HG02588 (cell line): ENCODE results near the gene TSN.
"Not testable (repeated sequence)": the region's sequence is repeated elsewhere in the genome, so short reads cannot be mapped to it uniquely, and the experiment has no call there.

Experiments used
- ATAC-seq: cut with Tn5 transposase; IDR thresholded peaks from one replicate; pipeline ENCODE4 v1.9.1; 2021; ENCODE audit warnings: mild to moderate bottlenecking, moderate library complexity; ENCODE audit not compliant: unreplicated experiment

Gene TSN

GRCh38 chr2:121755237-121756111, at the start of gene TSN:
Gene TSN, plus strand, starts transcription at chr2:121755651. Its CDS starts 129 bp downstream, at chr2:121755780.
- peak; percentile 100 for ATAC-seq

GRCh38 chr2:121705958-121706357, 49.5 kb upstream of the TSN start:
- ATAC-seq = no peak

GRCh38 chr2:121707344-121707919, 48.0 kb upstream of the TSN start:
- no peak for ATAC-seq

GRCh38 chr2:121707920-121708361, 47.5 kb upstream of the TSN start:
- ATAC-seq = no peak

- ATAC-seq = no peak
These were observed 45.5 kb upstream of the TSN start for GRCh38 chr2:121709776-121710469.

- no peak for ATAC-seq
These were observed 44.8 kb upstream of the TSN start for GRCh38 chr2:121710470-121711170.

GRCh38 chr2:121711481-121711880, 44.0 kb upstream of the TSN start:
- not testable (repeated sequence) for ATAC-seq

GRCh38 chr2:121716126-121716525, 39.3 kb upstream of the TSN start:
- no peak for ATAC-seq

GRCh38 chr2:121717529-121717928, 37.9 kb upstream of the TSN start:
- no peak for ATAC-seq

- ATAC-seq = no peak
These were observed 33.5 kb upstream of the TSN start for GRCh38 chr2:121721926-121722325.

GRCh38 chr2:121722479-121722878, 33.0 kb upstream of the TSN start:
- ATAC-seq = no peak

GRCh38 chr2:121723316-121723715, 32.1 kb upstream of the TSN start:
- no peak for ATAC-seq

GRCh38 chr2:121727332-121727731, 28.1 kb upstream of the TSN start:
- no peak for ATAC-seq

- ATAC-seq = no peak
These were observed 27.5 kb upstream of the TSN start for GRCh38 chr2:121727950-121728349.

- ATAC-seq = no peak
These were observed 24.1 kb upstream of the TSN start for GRCh38 chr2:121731366-121731765.

- not testable (repeated sequence) for ATAC-seq
These were observed 20.9 kb upstream of the TSN start for GRCh38 chr2:121734544-121734943.

- ATAC-seq = no peak
These were observed 19.9 kb upstream of the TSN start for GRCh38 chr2:121735518-121736074.

- no peak for ATAC-seq
These were observed 19.4 kb upstream of the TSN start for GRCh38 chr2:121736140-121736461.

GRCh38 chr2:121736462-121737336, 18.8 kb upstream of the TSN start, which contains the start of gene NIFK:
Gene NIFK, minus strand, starts transcription at chr2:121736875. Its CDS starts 25 bp downstream, at chr2:121736850.
- ATAC-seq = peak; percentile 93

- no peak for ATAC-seq
These were observed 14.5 kb upstream of the TSN start for GRCh38 chr2:121740973-121741372.
